ENCODE data around the gene FBXL13.

The FBXL13 gene

DNA sequence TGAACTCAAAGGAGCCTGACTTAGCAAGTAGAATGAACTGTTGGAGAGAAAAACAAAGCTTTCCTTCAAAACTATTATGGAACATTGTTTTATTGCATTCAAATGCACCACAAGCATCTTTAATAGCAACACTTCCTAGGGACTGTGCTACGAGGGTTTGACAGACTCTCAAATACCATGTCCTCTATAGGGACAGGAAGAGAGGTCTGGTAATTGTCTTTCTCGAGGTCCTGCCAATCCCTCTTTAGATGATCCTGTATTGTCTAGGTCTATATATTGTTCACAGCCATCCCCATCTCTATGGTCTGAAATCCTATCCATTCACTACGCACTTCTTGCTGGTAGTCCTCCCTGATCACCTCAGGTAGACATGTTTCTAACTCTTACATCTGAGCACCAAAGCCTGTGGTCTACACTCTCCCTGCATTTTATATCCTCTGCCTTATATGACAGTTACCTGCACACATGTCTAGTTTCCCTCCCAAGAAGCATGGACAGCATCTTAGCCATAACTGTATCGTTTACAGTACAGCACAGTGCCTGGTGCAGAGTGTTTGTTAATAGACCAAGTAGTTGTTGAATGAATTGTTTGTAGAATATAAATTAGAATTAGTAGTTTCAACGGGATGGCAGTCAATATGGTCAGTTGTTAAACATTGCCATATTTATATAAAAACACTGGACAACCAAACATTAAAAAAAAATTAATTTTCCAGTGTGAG is 183.5 kb downstream of the FBXL13 start:
- DNase-seq: no peak

DNA sequence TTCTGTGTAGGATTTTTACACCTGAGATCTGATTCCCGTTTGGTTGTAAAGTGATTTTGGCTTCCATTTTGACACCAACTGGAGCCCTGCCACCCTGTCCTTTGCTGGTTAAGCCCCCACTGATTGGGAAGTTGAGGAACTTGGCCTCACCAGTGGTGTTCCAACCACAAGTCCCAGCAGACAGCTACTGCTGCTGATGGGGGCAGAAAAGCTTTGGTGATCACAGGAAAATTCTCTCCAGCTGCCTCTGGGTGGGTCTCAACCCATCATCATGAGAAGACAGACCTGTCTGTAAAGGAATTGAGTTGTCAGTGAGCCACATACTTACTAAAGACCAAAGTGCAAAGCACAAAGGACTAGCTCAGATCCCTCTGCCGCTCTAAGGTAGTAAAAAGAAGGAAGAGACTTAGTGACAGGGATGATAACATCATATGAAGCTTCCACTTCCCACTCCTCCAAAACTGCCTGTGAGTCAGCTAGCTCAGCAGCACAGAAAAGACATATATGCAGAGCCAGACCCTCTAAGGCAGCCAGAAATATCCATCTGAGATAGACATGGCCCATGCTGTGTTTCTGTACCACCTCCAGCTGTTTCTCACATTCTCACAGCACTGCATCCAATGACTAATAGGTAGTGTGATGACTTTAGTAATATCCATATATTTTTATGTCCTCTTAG is 184.2 kb downstream of the FBXL13 start:
- DNase-seq: peak; percentile 64 to 79 (median 78)

DNA sequence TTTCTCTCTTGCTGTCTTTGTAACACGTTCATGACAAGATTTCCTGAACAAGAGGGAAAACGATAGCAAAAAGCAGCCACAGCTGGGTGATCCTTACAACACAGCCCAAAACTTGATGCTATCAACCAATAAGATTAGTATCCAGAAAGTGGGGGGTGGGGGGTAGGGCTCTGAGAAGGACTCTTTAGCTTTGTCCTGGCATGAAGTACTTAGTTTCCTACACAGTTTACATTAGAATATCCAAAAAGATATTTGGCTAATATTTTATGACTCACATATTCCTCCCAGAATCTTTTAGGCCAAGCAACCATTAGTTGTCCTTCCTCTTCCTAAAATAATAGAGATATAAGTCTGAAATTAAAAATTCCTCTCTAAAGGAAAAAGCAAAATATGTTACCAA is 184.7 kb downstream of the FBXL13 start:
- peak in 1 of 3 donors; percentile 37 for DNase-seq

DNA sequence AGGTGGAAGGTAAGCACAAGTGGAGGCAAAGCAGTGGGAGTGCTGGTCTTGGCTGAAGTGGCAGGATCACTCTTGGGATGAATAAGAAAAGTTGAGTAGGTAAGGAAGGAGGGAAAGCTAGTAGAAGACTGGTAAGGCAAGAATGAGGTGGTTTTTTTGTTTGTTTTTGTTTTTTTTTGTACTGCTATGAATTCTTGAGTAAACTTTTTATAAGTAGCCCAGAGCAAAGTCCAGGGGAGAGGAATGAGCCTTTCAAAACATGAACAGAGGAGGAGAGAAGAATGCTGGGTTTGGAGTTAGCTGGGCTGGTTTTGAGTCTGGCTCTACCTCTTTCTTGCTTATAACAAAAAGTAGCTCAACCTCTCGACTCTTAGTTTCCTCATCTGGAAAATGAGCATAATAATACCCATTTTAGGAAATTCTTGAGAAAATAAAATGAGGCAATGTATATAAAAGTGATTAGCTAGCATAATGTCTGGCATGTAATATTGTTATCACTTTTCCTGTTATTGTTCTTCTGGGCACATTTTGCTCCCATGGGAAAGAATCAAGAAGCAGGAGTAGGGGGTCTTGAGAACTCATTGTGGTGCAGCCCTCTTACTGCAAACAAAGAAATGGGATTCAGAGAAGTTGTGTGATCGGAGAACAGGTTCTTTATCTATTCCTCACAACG is 185.9 kb downstream of the FBXL13 start:
- no peak for DNase-seq

DNA sequence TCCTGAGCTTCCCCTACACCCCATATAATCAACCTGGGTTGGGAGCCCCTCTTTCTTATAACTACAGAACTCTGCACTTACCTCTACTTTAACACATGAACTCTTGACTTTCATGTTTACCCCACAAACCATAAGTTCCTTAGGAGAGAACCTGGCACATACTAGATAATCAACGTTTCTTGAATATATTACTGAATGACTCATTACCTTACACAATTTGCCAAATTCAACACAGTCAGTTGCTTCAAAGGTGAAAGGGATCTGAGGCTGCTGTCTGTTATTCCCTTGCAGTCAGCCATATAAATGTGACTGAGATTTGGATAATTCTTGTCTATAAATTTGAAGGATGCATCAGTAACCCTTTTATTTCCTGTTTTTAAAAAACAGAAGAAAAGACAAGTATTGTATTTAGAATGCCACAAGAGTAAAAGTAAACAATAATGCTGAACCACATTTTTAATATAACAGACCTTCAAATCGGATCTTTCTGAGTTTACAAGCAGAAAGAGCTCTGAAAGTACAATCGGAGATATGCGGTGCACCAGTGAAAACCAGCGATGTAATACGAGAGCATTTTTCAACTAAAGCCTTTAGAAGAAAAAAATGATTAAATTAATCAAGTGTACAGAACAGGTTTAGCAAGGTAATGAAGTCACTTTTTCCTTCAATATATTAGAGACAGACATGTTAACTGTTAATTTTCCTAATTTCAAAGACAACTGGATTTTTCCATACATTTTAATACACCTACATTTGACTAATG is 191.3 kb downstream of the FBXL13 start:
- DNase-seq: no peak

DNA sequence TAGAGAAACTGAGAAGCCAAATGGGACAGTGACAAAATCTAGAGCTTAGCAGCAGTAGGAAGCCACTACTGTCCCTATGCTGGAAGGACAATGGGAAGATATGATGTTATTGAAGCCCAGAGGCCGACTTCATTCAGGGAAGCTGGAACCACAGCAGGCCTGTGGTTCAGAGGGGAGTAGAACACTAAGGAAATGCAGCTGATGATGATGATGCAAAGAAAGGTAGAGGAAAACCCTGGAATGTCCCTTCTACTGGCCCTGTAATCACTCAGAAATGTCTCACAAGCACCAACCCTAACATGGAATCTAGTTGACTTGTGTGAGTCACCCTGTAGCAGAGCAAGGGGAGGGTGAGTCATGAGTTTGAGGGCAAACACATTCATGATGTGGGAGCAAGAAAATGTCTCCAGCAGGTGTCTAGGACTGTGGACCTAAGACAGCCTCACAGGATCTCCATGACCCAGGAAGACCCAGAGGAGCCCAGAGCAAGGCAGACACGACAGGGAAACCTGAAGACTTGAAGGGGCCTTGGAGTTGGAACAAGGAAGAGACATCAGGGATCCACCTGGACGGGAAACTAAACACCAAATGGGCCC is 198.8 kb downstream of the FBXL13 start:
- peak; percentile 87 to 93 (median 90) for DNase-seq

DNA sequence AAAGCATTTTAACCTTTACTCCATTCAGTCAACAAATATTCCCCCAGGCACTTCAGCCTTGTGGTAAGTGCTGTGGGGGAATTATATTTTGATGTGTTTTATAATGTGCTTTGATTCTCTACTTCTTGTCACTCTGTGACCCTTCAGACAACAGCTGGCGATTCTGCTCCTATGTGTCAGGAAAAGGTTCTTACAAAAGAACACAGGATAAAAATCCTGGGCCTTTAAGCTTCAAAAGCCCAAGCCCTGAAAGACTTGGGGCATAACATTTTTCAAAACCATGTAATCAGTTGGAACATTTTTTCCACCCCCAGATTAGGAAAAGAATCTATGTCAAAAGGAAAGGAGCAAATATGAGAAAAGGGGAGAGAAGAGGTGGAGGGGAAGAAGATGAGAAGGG is 199.6 kb downstream of the FBXL13 start:
- no peak for DNase-seq

DNA sequence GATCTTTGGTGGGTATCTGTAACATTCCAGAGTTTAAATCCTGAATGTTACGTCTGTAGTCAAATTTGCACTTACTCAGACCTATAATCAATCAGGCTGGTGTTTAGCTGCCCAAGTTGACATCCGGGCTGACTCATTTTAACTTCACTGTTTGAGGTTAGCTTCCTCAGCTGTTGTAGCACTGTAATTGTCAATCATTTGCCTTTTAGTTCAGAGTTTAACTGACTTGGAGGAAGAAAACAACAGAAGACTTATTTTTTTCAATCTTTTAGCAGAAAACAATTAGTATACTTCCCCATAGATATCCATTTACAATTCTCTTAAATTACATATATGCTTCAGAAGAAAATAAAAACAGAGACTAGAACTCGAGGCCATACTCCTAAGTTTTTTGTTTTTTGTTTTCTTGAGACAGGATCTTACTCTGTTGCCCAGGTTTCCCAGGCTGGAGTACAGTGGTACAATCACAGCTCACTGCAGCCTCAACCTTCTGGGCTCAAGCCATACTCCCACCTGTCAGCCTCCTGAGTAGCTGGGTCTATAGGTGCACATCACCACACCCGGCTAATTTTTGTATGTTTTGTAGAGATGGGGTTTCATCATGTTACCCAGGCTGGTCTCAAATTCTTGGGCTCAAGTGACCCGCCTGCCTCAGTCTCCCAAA is 200.3 kb downstream of the FBXL13 start:
- DNase-seq: peak; percentile 50 to 72 (median 71)

DNA sequence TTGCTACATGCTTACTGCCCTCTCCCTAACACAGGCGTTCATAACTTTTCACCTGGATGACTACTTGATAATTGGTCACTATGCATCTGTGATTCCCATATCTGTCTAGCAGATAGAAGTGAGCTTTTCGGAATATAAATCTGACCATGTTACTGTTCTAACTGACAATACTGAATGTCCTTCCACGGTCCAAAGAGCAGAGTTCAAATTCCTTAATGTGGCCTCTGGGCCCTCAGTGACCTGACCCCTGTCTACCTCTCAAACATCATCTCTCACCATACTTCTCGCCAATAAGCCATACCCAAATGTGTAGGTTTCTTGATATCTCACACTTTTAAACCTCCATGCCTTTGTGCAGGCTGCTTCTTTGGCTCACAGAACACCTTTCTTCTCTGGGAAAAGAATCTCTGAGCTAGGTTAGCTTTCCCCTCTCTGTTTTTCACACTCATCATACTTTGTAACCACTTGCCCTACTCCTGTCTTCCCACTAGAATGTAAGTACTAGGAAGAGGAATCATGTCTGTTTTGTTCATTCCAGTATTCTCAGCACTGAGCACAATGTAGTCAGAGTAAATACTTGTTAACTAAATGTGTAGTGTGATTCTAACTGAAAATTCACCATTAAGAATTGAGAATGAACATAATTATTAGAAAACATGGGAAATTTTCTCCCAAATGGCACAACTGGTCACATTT is 201.0 kb downstream of the FBXL13 start:
- no peak for DNase-seq

DNA sequence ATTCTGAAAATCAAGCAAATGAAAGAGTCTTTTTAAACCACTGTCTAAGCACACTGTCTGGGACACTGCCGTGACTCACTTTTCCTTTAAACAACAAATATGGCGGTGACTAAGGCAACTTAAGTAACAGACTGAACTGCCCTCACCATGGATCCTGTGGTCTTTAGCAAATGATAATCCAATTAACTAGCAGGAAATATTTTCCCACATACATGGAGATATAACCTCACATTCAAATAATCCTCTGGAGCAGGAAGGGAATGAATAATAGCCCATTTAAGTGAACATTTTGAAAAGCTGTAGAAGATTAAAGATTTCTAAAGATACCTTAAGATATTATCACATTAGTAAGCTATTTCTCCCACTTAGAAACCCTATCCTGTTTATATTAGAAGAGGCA is 202.1 kb downstream of the FBXL13 start:
- peak in 2 of 3 donors; percentile 42 to 44 for DNase-seq

DNA sequence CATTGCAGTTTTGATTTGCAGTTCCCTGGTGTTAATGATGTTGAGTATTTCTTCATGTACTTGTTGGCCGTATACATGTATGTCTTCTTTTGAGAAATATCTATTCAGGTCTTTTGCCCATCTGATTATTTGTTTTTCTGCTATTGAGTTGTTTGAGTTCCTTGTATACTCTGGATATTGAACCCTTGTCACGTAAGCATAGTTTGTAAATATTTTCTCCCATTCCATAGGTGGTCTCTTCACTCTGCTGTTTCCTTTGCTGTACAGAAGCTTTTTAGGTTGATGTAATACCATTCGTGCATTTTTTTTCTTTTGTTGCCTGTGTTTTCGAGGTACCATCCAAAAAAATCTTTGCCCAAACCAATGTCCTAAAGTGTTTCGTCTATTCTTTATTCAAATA is 205.4 kb downstream of the FBXL13 start:
- DNase-seq: no peak

DNA sequence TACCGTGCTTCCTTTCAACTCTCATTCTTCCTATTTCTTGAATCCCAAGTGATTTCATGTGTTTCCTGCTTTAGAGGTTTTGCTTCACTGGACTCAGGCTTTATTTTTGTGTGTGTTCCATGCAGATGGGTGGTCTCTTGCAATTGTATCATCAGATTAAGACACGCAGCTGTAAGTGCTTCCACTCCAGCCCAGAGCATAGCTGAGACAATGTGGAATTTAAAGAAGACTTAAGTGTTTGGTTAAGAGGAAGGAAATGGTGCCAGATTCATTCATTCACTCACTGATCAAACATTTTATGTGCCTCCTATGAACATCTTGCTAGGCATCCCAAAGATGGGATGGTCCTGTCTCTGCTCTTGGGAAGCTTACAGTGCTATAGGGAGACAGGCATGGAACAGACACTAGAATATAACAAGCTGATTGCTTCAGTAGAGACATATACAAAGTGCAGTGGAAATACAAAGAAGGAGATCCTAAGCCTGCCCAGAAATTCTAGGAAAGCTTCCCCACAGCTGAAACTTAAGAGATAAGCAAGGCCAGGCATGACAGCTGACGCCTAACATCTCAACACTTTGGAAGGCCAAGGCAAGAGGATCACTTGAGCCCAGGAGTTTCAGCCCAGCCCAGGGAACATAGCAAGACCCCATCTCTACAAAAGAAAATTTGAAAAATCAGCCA is 207.9 kb downstream of the FBXL13 start:
- no peak for DNase-seq

DNA sequence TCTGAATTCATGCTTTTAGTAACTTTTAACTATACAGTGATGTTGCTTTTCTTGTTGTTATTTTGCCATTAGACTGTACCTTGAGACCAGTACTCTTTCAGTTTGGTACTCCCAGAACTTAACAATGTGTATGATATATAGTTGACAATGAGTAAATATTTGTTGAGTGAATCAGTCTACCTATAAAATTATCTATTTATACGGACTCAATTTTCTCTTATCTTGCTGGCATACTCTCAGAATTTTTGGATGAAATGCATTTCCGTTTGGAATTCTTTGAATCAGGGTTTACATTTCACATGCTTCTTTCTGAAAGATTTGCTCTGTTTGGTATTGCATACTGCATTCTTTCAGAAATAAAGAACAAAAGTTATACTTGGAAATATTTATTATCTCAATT is 209.6 kb downstream of the FBXL13 start:
- DNase-seq: no peak

DNA sequence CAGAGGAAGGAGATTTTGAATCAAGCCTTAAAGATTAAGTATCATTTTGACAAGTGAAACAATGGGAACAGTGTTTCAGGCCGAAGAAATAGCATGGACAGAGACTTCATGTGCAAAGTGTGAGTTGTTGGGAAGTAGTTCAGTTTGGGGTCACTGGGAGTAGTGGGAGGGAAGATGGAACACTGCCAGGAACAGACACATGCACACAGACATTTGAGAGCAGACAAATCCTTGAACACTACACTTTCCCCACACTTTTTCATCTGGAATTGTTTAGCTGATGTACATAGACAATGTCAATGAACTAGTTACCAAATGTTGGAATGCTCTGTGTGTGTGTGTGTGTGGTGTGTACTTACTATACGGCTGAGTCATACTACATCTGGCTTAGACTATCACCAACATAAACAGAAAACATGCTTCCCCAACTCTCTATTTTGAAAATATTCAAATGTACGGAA is 214.2 kb downstream of the FBXL13 start:
- no peak for DNase-seq

DNA sequence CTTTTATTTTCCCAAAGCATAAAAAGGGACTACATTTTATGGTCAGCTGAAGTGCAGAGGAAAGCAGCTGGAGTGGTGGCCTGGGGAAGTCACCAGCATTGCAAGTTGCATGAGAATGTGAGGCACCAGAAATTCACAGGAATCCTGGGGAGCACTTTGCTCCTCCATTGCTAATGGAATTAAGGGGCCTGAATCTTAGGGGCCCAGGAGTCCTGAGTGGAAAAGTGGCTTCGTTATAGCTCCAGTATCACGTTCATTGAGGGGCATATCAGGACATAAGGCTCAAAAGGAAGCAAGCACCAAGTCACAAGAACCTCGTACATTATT is 214.8 kb downstream of the FBXL13 start:
- DNase-seq: no peak

DNA sequence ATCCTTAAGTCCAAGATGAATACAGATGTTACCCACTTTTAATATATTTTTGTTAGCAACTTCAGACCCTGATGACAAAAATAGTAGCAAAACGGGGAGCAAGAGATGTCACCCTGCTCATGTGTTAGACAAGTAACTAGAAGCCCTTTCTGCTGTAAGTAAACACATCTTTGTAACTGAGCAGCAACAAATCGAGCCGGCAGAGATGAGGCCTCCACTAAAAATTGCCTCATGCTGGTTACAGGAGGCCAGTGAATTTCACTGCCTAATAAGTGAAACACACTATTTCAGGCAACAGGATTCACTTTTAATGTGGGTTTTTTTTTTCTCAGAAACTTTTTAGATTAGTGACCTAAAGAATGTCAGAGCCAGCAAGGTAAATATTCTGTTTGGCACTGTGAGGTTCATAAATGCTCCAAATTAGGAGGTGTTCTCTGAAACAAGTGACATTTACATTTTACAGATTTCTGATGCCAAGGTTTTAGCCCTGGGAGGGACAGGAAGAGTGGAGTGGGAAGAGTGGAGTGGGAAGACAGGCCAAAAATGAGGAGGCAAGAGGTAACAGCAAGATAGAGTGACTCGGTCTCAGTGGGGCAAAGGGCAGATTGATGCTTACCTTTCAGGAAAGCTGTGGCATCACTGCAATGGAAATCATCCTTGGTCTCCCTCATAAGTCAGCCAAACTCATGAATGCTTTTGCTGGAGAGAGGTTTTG is 215.4 kb downstream of the FBXL13 start:
- DNase-seq: no peak

DNA sequence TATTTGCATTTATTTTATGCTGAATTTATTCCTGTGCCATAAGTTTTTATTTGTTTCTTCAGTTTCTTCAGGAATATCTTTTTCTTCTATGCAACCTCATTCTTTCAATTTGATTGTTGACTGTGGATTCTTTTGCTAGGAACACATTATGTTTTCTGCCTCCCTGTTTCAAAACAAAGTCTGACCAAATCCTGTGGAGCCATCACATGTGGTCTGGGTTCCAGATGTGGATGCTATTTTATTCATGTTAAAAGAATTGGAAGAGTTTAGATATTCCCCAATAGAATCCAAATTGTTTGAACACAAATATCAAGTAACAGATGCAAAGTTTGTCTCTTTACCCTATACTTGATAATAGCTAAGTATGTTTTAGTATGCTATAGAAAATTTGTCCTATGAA is 218.6 kb downstream of the FBXL13 start:
- no peak for DNase-seq

DNA sequence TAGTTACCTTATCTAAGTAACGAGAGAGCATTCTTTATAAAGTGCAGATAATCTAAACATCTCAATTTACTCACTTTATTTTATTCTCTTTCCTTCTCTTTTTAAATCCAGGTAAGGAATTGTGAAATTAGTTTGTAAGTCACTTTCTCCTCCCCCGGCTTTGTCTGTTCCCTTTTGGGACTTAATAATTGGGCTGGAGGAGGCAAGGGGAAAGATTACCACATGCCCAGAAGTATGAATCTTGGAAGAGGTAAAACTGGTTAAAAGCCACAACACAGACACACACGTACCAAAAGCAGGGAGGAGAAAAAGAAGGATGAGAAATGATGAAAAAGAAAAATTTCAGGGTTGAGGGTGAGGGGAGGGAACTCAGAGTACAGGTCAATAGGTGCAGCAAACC is 225.1 kb downstream of the FBXL13 start:
- no peak for DNase-seq

DNA sequence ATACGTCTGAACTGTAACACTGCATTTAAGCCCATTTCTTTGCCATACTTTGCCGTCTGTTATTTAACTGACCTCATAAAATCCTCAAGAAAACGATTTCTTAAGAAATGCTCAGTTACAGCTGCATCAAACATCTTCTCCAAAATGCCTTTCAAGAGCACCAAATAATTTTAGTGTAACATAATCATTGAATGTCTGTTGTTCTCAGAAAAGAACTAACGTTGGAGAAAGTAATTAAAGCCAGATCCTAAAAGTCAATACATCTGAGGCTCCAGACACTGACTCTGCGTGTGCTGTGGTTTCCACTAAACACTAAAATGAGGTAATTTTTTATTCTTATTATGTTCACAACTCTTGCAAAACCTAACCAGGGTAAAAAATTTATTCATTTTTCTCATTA is 225.5 kb downstream of the FBXL13 start:
- no peak for DNase-seq

DNA sequence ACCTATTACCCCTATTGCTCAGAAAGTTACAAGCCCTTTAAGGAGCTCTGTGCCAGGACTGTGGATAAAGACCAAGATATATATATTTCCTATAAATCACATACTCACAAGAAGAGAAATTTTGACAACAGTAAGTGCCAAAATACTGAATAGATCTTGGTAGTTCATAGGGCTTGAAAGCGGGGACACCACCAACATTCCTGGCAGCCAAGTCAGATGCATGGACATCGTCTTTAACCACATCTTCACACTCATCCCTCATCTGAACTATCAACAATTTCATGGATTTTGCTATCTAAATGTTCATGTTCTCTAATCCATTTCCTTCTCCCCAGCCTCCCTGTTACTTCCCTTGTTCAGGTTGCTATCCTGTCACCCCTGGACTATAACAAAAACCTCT is 229.2 kb downstream of the FBXL13 start:
- DNase-seq: no peak

DNA sequence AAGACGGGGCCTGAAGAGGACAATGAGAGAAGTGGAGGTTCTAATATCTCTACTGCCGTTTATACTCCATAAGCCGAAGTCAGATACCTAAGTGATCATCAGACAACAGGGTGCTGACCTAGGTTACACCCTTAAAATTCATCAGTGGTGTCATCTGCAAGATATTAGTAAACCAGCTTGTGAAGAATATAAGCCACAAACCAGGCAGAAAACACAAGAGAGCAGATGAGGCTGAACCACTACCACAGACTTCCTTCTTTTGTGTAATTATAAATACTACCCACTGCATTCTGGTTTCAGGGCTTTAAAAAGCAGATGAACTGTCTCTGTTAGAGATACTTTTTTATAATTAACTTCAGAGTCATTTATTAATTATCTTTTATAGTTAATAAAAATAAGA is 230.7 kb downstream of the FBXL13 start:
- no peak for DNase-seq

Data from suppressor macrophage treated with lipopolysaccharide for 1 hour (primary cell).